ENCODE measurements around the gene RARG.
A peak's percentile ranks its signal among the peaks of the same experiment; 100 is the strongest.

RARG gene

GRCh38 chr12:53230108-53230845 lies 1.7 kb downstream of the RARG start:
- no peak overlapping the region for H3K27ac ChIP-seq (ENCODE audit: low read length, poor library complexity, severe bottlenecking)
- H2AFZ ChIP-seq (ENCODE audit: low read depth, low read length), result no peak overlapping the region
- H3K9ac ChIP-seq (ENCODE audit: low read length), result no peak overlapping the region
- H3K14ac ChIP-seq (ENCODE audit: low read length in 2 of 2), result no peak overlapping the region
- H3K23ac ChIP-seq (ENCODE audit: low read length in 2 of 2), result peak overlapping the region in 1 of 2 experiments; percentile 28
- no peak overlapping the region for H2AK5ac ChIP-seq (ENCODE audit: low read length, severe bottlenecking)
- peaks cover 8% of the 10 kb centered on the region for H3K79me1 ChIP-seq (replicated peaks; ENCODE audit: low read length, poor library complexity, severe bottlenecking)
- no peak for DNase-seq
- no peak overlapping the region for H2BK12ac ChIP-seq (ENCODE audit: low read length in 2 of 2)
- 96% methylated on average over 6 of the region's 10 CpGs for WGBS
- peaks cover 30% of the 10 kb centered on the region for H3K4me1 ChIP-seq (ENCODE audit: control insufficient read depth, insufficient read depth, low read depth, low read length)
- no peak overlapping the region for H2BK15ac ChIP-seq (ENCODE audit: low read depth, poor library complexity, severe bottlenecking)
- H3K9me3 ChIP-seq (ENCODE audit: control insufficient read depth, low read length), result no peaks in the 10 kb centered on the region
- no peak overlapping the region for H3K4ac ChIP-seq (ENCODE audit: low read depth in 1 of 2, low read length in 2 of 2)
- no peak overlapping the region for H2BK5ac ChIP-seq (ENCODE audit: low read depth, low read length, poor library complexity, severe bottlenecking)
- H3K4me2 ChIP-seq (ENCODE audit: low read length, poor library complexity, severe bottlenecking), result no peak overlapping the region
- H3K27me3 ChIP-seq (ENCODE audit: control insufficient read depth in 1 of 2, insufficient read depth in 1 of 2, low read length in 2 of 2), result peaks cover 0 to 21% of the 10 kb centered on the region in 2 experiments
- no peak overlapping the region for H3K4me3 ChIP-seq (ENCODE audit: insufficient read depth in 1 of 2, low read depth in 1 of 2, low read length in 2 of 2)
- H2BK120ac ChIP-seq (ENCODE audit: low read depth, low read length), result no peak overlapping the region
- no peak overlapping the region for H4K91ac ChIP-seq (ENCODE audit: low read length)
- H3K18ac ChIP-seq (ENCODE audit: low read depth in 1 of 2, low read length in 2 of 2), result no peak overlapping the region
- peaks cover 13 to 18% of the 10 kb centered on the region in 2 experiments for H3K36me3 ChIP-seq (ENCODE audit: control insufficient read depth in 1 of 2, insufficient read depth in 2 of 2, low read depth in 1 of 2, low read length in 2 of 2)
- no peak overlapping the region for H4K8ac ChIP-seq (ENCODE audit: low read length)

DNA sequence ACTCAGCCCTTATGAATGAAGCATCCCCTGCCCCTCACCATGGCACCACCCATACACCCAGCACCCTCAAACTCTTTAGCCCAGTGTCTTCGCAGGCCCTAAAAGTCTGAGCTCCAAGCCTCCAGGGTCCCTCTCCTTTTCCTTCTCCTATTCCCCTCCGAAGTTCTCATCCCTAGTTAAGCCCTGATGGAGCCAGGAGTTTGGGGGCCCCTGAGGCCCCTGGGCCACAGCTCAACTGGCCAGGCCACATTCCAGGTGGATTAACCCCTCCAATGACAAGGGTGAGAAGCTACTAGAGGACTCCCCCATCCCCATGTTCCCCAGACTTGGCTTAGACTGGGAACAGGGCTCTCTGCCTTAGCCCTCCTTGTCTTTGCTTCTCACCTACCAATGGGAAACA lies 2.6 kb downstream of the RARG start:
- Histone ChIP-seq H3K27ac (ENCODE audit: low read length, poor library complexity, severe bottlenecking) (no peak overlapping the region), H3K4me3 (ENCODE audit: insufficient read depth in 1 of 2, low read depth in 1 of 2, low read length in 2 of 2) (no peak overlapping the region), H2BK12ac (ENCODE audit: low read length in 2 of 2) (no peak overlapping the region), H2AK5ac (ENCODE audit: low read length, severe bottlenecking) (no peak overlapping the region), H3K36me3 (ENCODE audit: control insufficient read depth in 1 of 2, insufficient read depth in 2 of 2, low read depth in 1 of 2, low read length in 2 of 2) (peaks cover 13 to 18% of the 10 kb centered on the region in 2 experiments), H4K8ac (ENCODE audit: low read length) (no peak overlapping the region), H3K4ac (ENCODE audit: low read depth in 1 of 2, low read length in 2 of 2) (no peak overlapping the region), H3K79me1 (replicated peaks; ENCODE audit: low read length, poor library complexity, severe bottlenecking) (peaks cover 8% of the 10 kb centered on the region), H3K18ac (ENCODE audit: low read depth in 1 of 2, low read length in 2 of 2) (no peak overlapping the region), H3K14ac (ENCODE audit: low read length in 2 of 2) (no peak overlapping the region), H4K91ac (ENCODE audit: low read length) (no peak overlapping the region), H3K9me3 (ENCODE audit: control insufficient read depth, low read length) (no peaks in the 10 kb centered on the region), H3K27me3 (ENCODE audit: control insufficient read depth in 1 of 2, insufficient read depth in 1 of 2, low read length in 2 of 2) (peaks cover 0 to 13% of the 10 kb centered on the region in 2 experiments), H3K4me1 (ENCODE audit: control insufficient read depth, insufficient read depth, low read depth, low read length) (peaks cover 33% of the 10 kb centered on the region), H2BK15ac (ENCODE audit: low read depth, poor library complexity, severe bottlenecking) (no peak overlapping the region), H2BK120ac (ENCODE audit: low read depth, low read length) (no peak overlapping the region), H3K9ac (ENCODE audit: low read length) (no peak overlapping the region), H2BK5ac (ENCODE audit: low read depth, low read length, poor library complexity, severe bottlenecking) (no peak overlapping the region), H3K23ac (ENCODE audit: low read length in 2 of 2) (no peak overlapping the region), H3K4me2 (ENCODE audit: low read length, poor library complexity, severe bottlenecking) (no peak overlapping the region), H2AFZ (ENCODE audit: low read depth, low read length) (no peak overlapping the region)
- DNase-seq, result no peak
- 99% methylated on average over 2 of the region's 2 CpGs for WGBS

- DNase-seq, result no peak
- Histone ChIP-seq H3K4me1 (ENCODE audit: control insufficient read depth, insufficient read depth, low read depth, low read length) (peaks cover 37% of the 10 kb centered on the region), H2AFZ (ENCODE audit: low read depth, low read length) (no peak overlapping the region), H3K9me3 (ENCODE audit: control insufficient read depth, low read length) (no peaks in the 10 kb centered on the region), H3K27ac (ENCODE audit: low read length, poor library complexity, severe bottlenecking) (no peak overlapping the region), H4K91ac (ENCODE audit: low read length) (no peak overlapping the region), H3K18ac (ENCODE audit: low read depth in 1 of 2, low read length in 2 of 2) (no peak overlapping the region), H2BK12ac (ENCODE audit: low read length in 2 of 2) (no peak overlapping the region), H3K9ac (ENCODE audit: low read length) (no peak overlapping the region), H3K36me3 (ENCODE audit: control insufficient read depth in 1 of 2, insufficient read depth in 2 of 2, low read depth in 1 of 2, low read length in 2 of 2) (peaks cover 13 to 18% of the 10 kb centered on the region in 2 experiments), H3K4me2 (ENCODE audit: low read length, poor library complexity, severe bottlenecking) (no peak overlapping the region), H3K23ac (ENCODE audit: low read length in 2 of 2) (no peak overlapping the region), H2AK5ac (ENCODE audit: low read length, severe bottlenecking) (no peak overlapping the region), H3K4me3 (ENCODE audit: insufficient read depth in 1 of 2, low read depth in 1 of 2, low read length in 2 of 2) (no peak overlapping the region), H2BK120ac (ENCODE audit: low read depth, low read length) (no peak overlapping the region), H2BK15ac (ENCODE audit: low read depth, poor library complexity, severe bottlenecking) (no peak overlapping the region), H2BK5ac (ENCODE audit: low read depth, low read length, poor library complexity, severe bottlenecking) (no peak overlapping the region), H3K79me1 (replicated peaks; ENCODE audit: low read length, poor library complexity, severe bottlenecking) (peaks cover 8% of the 10 kb centered on the region), H3K14ac (ENCODE audit: low read length in 2 of 2) (no peak overlapping the region), H3K4ac (ENCODE audit: low read depth in 1 of 2, low read length in 2 of 2) (no peak overlapping the region), H4K8ac (ENCODE audit: low read length) (no peak overlapping the region), H3K27me3 (ENCODE audit: control insufficient read depth in 1 of 2, insufficient read depth in 1 of 2, low read length in 2 of 2) (no peaks in the 10 kb centered on the region)
- 100% methylated on average over 1 of the region's 1 CpG for WGBS
These were observed 4.2 kb downstream of the RARG start for GRCh38 chr12:53227836-53228235.

GRCh38 chr12:53227341-53227740 lies 4.7 kb downstream of the RARG start:
- Histone ChIP-seq H2BK120ac (ENCODE audit: low read depth, low read length) (no peak overlapping the region), H3K4me1 (ENCODE audit: control insufficient read depth, insufficient read depth, low read depth, low read length) (peaks cover 37% of the 10 kb centered on the region)
- 94% methylated on average over 11 of the region's 11 CpGs for WGBS

More at GRCh38 chr12:53227341-53227740, 4.7 kb downstream of the RARG start:
- H2AK5ac ChIP-seq (ENCODE audit: low read length, severe bottlenecking), result no peak overlapping the region
- no peak overlapping the region for H3K23ac ChIP-seq (ENCODE audit: low read length in 2 of 2)
- no peak overlapping the region for H4K91ac ChIP-seq (ENCODE audit: low read length)
- H4K8ac ChIP-seq (ENCODE audit: low read length), result no peak overlapping the region
- H2BK15ac ChIP-seq (ENCODE audit: low read depth, poor library complexity, severe bottlenecking), result no peak overlapping the region
- H3K4me3 ChIP-seq (ENCODE audit: insufficient read depth in 1 of 2, low read depth in 1 of 2, low read length in 2 of 2), result no peak overlapping the region
- H3K4me2 ChIP-seq (ENCODE audit: low read length, poor library complexity, severe bottlenecking), result no peak overlapping the region
- no peak overlapping the region for H3K9ac ChIP-seq (ENCODE audit: low read length)
- no peak overlapping the region for H3K14ac ChIP-seq (ENCODE audit: low read length in 2 of 2)
- peaks cover 13 to 18% of the 10 kb centered on the region in 2 experiments for H3K36me3 ChIP-seq (ENCODE audit: control insufficient read depth in 1 of 2, insufficient read depth in 2 of 2, low read depth in 1 of 2, low read length in 2 of 2)
- no peak overlapping the region for H2BK5ac ChIP-seq (ENCODE audit: low read depth, low read length, poor library complexity, severe bottlenecking)
- no peak overlapping the region for H3K18ac ChIP-seq (ENCODE audit: low read depth in 1 of 2, low read length in 2 of 2)
- H3K79me1 ChIP-seq (replicated peaks; ENCODE audit: low read length, poor library complexity, severe bottlenecking), result peaks cover 8% of the 10 kb centered on the region
- no peaks in the 10 kb centered on the region for H3K9me3 ChIP-seq (ENCODE audit: control insufficient read depth, low read length)
- no peaks in the 10 kb centered on the region for H3K27me3 ChIP-seq (ENCODE audit: control insufficient read depth in 1 of 2, insufficient read depth in 1 of 2, low read length in 2 of 2)
- H3K27ac ChIP-seq (ENCODE audit: low read length, poor library complexity, severe bottlenecking), result no peak overlapping the region
- H2AFZ ChIP-seq (ENCODE audit: low read depth, low read length), result no peak overlapping the region
- H3K4ac ChIP-seq (ENCODE audit: low read depth in 1 of 2, low read length in 2 of 2), result no peak overlapping the region
- H2BK12ac ChIP-seq (ENCODE audit: low read length in 2 of 2), result no peak overlapping the region
- no peak for DNase-seq

Measured in mesenchymal stem cell (in vitro differentiated cells and primary cell).